ENCODE data around the gene MGAT2.
"Not testable (repeated sequence)": the region's sequence is repeated elsewhere in the genome, so short reads cannot be mapped to it uniquely, and the experiment has no call there.

MGAT2 gene

DNA sequence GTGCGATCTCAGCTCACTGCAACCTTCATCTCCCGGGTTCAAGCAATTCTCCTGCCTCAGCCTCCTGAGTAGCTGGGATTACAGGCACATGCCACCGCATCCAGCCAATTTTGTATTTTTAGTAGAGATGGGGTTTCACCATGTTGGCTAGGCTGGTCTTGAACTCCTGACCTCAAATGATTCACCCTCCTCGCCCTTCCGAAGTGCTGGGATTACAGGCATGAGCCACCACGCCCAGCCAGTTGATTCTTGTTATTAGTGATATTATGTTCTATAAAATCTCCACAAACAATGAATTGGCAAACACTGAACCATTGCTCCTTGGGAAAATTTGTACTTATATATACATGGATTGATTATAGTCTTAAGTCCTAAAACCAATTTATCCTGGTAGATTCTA is 36.9 kb downstream of the MGAT2 start:
- not testable (repeated sequence) for DNase-seq (ENCODE audit: low spot score)

DNA sequence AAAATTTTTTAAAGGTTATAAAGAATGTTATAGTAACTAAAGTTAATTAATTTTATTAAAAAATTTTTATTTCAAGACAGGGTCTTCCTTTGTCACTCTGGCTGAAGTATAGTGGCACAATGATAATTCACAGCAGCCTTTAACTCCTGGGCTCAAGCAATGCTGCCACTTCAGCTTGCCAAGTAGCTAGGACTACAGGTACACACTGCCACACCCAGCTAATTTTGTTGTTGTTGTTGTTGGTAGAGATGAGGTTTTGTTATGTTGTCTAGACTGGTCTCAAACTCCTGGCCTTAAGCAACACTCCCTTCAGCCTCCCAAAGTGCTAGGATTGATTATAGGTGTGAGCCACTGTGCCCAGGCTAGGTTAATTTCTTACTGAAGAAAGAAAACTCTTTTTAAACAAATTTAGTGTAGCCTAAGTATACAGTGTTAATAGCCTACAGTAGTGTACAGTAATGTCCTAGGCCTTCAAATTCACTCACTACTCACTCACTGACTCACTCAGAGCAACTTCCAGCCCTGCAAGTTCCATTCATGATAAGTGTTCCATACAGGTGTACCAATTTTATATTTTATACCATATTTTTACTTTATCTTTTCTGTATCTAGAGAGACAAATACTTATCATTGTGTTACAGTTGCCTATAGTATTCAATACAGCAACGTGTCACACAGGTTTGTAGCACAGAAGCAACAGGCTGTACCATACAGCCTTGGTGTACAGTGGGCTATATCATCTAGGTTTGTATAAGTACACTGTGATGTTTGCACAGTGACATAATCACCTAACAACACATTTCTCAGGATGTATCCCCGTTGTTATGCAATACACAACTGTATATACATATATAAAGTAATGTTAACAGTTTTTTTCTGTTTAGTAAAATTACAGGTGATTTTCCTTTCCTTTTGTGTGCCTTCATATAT is 39.2 kb downstream of the MGAT2 start:
- no peak for DNase-seq (ENCODE audit: low spot score)

DNA sequence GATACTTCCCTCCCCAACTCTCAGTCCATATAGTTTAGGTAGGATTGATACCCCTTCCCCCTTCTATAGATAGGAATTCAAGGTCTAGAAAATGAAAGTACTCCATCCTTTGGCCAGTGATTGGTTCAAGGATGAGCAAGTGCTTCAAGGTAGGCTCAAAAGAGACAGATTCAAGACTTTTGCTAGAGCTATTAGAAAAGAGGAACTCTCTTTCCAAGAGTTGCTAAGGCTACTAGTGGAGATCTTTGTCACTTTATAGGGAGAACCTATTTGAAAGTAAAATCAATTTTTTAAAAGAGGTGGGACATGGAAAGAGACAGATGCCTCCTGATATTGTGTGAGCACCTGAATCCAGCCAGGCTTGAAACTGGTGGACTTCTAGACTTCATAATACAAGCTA is 49.9 kb downstream of the MGAT2 start:
- DNase-seq (ENCODE audit: low spot score): no peak
